Measurements from ENCODE around the gene ERFE. TPM values are rescaled to one million over a fixed set of nuclear protein-coding genes. Genes with fewer than 3 reads are reported as not detected.

Gene ERFE
- total RNA-seq, 2 donors from 2014 or later, result 0.33 to 1.5 TPM

GRCh38 chr2:238116298-238117198, 42.2 kb upstream of the ERFE start:
- H3K4me1 ChIP-seq, result peaks cover 0 to 8% of the 10 kb centered on the region in 2 donors
- TF ChIP-seq CTCF (IDR thresholded peaks at IDR 0.05), result no peak
- no peak for DNase-seq (ENCODE audit: low spot score)
- no peak overlapping the region for H3K4me3 ChIP-seq
- H3K27me3 ChIP-seq, result no peaks in the 10 kb centered on the region
- H3K36me3 ChIP-seq, result no peaks in the 10 kb centered on the region
- H3K9me3 ChIP-seq, result peaks cover 0 to 14% of the 10 kb centered on the region in 2 donors
- H3K27ac ChIP-seq, result no peak overlapping the region

- DNase-seq (ENCODE audit: low spot score), result no peak
- H3K27me3 ChIP-seq, result no peaks in the 10 kb centered on the region
Observed at GRCh38 chr2:238117199-238118154, 41.3 kb upstream of the ERFE start.

DNA sequence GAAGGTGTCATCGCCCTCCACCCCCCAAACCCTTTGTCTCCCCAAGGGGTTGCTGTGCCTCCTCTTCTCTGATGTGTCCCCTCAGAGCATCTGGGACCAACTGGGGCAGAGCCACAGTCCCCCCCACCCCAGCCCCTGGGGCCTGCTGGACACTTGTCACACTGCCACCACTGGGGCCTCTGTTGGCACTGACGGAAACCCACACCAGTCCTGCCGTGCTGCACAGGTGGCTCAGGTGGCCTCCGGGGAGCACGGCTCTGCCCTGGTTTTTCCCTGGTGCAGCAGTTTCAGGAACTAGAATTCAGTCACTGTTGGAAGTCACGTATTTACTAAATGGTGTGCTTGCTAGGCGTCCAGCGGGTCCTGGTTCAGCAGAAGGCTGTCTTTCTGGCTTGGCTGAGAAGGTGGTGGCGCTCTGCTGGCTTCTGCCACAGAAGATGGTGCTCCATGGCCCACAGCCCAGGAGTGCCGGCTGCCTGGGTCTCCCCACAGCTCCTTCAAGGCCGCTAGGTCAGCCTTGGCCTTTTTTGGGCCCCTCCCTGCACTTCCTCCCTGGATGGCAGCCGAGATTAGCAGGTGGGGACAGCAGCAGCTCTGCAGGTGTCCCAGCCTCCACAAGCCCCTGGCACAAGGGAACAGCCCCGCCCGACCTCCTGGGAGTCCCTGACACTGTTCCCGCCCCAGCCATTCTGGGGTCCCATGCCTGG, 38.9 kb upstream of the ERFE start:
- H3K4me3 ChIP-seq, result no peak overlapping the region
- H3K27ac ChIP-seq, result no peak overlapping the region
- no peak for DNase-seq (ENCODE audit: low spot score)
- peaks cover 0 to 8% of the 10 kb centered on the region in 2 donors for H3K4me1 ChIP-seq
- no peak for TF ChIP-seq CTCF (IDR thresholded peaks at IDR 0.05)
- H3K27me3 ChIP-seq, result no peaks in the 10 kb centered on the region
- no peaks in the 10 kb centered on the region for H3K9me3 ChIP-seq
- H3K36me3 ChIP-seq, result no peaks in the 10 kb centered on the region

More at GRCh38 chr2:238117199-238118154, 41.3 kb upstream of the ERFE start:
- no peaks in the 10 kb centered on the region for H3K36me3 ChIP-seq
- H3K9me3 ChIP-seq, result peaks cover 0 to 6% of the 10 kb centered on the region in 2 donors
- H3K27ac ChIP-seq, result no peak overlapping the region
- TF ChIP-seq CTCF (IDR thresholded peaks at IDR 0.05), result no peak
- H3K4me3 ChIP-seq, result no peak overlapping the region
- H3K4me1 ChIP-seq, result peaks cover 0 to 8% of the 10 kb centered on the region in 2 donors

- no peaks in the 10 kb centered on the region for H3K27me3 ChIP-seq
- peak in 1 of 2 donors; percentile 53 for TF ChIP-seq CTCF (IDR thresholded peaks at IDR 0.05)
- H3K9me3 ChIP-seq, result no peaks in the 10 kb centered on the region
- no peak overlapping the region for H3K27ac ChIP-seq
- no peaks in the 10 kb centered on the region for H3K36me3 ChIP-seq
- peaks cover 0 to 8% of the 10 kb centered on the region in 2 donors for H3K4me1 ChIP-seq
- H3K4me3 ChIP-seq, result no peak overlapping the region
- no peak for DNase-seq (ENCODE audit: low spot score)
Observed at GRCh38 chr2:238120463-238121298, 38.1 kb upstream of the ERFE start.

Data from right atrium auricular region (tissue), 2 donors.